C4-2B (cell line): ENCODE data around the gene SP110.

ENCODE experiments used
- ZFX ChIP-seq: fragments of 450-650 bp; IDR thresholded peaks from 2 replicates; pipeline ENCODE4 v1.6.1; 2017
- TF ChIP-seq, protein P1 (sequence below): fragments of 450-650 bp; conservative IDR thresholded peaks from 2 replicates; pipeline ENCODE4 v1.5.1; 2017; ENCODE audit warnings: mild to moderate bottlenecking

- TF ChIP-seq, protein P1, sequence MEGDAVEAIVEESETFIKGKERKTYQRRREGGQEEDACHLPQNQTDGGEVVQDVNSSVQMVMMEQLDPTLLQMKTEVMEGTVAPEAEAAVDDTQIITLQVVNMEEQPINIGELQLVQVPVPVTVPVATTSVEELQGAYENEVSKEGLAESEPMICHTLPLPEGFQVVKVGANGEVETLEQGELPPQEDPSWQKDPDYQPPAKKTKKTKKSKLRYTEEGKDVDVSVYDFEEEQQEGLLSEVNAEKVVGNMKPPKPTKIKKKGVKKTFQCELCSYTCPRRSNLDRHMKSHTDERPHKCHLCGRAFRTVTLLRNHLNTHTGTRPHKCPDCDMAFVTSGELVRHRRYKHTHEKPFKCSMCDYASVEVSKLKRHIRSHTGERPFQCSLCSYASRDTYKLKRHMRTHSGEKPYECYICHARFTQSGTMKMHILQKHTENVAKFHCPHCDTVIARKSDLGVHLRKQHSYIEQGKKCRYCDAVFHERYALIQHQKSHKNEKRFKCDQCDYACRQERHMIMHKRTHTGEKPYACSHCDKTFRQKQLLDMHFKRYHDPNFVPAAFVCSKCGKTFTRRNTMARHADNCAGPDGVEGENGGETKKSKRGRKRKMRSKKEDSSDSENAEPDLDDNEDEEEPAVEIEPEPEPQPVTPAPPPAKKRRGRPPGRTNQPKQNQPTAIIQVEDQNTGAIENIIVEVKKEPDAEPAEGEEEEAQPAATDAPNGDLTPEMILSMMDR, result no peak
- TF ChIP-seq ZFX, result no peak
Observed at GRCh38 chr2:230137902-230138539, 81.8 kb downstream of the SP110 start.
